Stimulated activated naive CD8-positive, alpha-beta T cell treated with anti-CD3 and anti-CD28 coated beads, Interleukin-15, Interleukin-2, amounts not matched to agents 100 U/mL and 50 U/mL, for 24 hours (primary cell): ENCODE results near the gene BBLN.
"Not testable (repeated sequence)": the region's sequence is repeated elsewhere in the genome, so short reads cannot be mapped to it uniquely, and the experiment has no call there.

Source experiments
- ATAC-seq: fragments of 150-1000 bp; cut with Tn5 transposase; one replicate; pipeline ENCODE4 v1.10.0; 2021
- DNase-seq: peaks from one replicate; pipeline ENCODE4 v3.0.0; 2021

Gene BBLN

DNA sequence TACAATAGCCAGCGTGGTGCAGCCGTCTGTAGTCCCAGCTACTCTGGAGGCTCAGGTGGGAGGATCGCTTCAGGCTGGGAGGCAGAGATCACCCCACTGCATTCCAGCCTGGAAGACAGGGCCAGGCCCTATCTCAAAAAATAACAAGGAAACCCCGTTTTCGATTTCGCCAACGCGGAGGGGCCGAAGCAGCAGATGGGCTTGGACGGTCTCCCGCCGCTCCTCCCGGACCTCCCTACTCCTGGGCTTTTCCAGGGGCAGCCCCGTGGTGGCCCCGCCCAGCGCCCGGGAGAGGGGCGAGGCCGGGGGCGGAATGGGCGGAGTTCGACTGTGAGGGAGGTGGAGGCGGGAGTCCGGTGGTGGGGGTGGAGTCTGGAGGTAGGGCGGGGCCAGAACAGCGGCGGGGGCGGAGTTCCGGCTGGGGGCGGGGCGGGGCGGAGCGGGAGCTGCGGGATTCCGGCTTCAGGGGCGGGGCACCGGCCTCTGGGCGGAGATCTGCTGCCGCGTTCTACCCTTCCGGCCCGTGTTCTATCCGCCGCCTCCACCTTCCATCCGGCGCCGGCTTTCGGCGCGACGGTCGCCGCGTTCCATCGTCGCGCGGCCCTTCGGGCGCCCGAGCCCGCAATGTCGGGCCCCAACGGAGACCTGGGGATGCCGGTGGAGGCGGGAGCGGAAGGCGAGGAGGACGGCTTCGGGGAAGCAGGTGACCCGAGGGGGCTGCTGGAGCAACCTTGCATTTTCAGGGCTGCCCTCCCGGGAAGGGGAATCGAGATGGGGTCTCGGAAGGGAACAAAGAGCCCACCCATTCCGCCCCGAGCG, at the start of gene BBLN:
TSS of gene BBLN (plus strand) at position 482 of the 819 bp plus-strand sequence. CDS start at position 625, 143 bp downstream.
- DNase-seq (peak; percentile 97), ATAC-seq (peak; percentile 86)

GRCh38 chr9:128111726-128112125, 48.3 kb upstream of the BBLN start:
- DNase-seq, ATAC-seq: not testable (repeated sequence)

GRCh38 chr9:128113526-128114325, 46.3 kb upstream of the BBLN start:
- ATAC-seq, result no peak
- no peak for DNase-seq

DNA sequence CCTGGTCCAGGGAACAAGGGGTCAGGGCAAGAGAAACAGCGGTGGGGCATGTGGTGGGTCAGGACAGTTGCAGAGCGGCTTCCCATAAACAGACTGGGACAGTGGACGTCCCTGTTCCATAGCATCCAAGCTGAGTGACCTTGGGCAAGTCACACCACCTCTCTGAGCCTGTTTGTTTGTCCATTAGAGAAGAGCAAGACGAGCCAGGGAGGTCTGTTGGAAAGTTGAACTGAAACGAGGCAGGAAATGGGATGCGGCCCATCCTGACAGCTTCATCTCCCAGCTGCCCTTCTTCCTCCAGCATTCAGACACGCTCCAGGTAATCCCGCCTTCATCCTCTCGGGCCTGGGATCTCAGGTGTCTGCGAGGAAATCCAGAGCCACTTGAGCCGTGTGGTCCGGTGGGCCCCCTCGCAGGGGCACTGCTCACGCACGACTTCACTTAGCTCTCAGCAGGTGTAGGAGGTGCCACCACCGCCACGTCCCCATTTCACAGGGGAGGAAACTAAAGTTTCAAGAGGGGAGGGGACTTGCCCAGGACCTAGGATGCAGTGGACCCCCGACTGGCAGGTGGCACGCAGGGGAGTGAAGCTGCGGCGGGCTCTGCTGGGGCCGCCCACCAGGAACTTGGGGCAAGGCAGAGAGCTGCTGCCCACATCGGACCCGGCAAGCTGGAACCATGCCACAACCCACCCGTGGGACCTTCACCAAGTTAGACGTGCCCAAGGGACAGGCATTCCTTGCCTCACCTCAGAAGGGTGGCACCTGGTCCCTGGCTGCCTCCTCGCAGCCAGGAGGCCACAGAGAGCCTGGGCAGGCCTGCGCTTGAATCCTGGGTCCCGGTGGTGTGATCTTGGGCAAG, 45.5 kb upstream of the BBLN start:
- DNase-seq (no peak), ATAC-seq (no peak)

DNA sequence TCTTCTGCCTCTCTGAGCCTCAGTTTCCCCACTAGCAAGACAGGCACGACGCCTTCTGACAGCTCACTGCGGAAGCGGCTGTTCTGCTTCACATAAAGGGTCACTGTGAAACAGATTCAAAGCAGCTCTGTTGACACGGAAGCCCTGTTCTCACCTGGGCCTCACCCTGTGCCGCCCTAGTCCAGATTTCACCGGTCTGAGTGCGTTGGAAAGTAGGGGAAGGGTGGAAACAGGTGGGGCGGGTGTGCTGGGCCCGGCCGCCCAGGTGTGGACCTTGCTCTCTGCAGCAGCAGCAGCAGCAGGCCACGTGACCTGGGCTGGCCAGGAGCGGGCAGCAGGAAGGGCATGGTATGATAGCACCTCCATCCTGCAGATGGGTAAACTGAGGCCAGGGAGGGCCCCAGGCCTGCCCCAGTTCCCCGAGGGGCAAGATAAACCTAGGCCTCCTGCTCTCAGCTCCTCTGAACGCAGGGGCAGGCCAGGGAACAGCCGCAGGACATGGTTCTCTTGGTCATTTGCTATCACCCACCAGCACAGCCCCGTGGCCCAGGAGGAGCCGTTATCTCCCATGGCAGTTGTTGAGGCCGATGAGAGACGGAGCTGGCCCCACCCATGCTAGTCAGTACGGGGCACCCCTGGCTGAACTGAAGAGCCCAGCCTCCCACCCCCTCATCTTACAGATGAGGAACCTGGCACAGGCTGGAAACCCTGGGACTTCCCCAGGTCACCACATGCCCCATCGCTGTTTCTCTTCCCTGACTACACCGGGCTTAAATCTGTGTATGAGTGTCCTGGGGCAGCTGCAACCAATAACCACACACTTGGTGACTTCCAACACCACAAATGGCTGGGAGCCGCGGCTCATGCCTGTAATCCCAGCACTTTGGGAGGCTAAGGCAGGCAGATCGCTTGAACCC, 44.6 kb upstream of the BBLN start:
- peak; percentile 73 for ATAC-seq
- DNase-seq, result peak; percentile 52

GRCh38 chr9:128116104-128117083, 43.7 kb upstream of the BBLN start:
- DNase-seq, result no peak
- no peak for ATAC-seq

DNA sequence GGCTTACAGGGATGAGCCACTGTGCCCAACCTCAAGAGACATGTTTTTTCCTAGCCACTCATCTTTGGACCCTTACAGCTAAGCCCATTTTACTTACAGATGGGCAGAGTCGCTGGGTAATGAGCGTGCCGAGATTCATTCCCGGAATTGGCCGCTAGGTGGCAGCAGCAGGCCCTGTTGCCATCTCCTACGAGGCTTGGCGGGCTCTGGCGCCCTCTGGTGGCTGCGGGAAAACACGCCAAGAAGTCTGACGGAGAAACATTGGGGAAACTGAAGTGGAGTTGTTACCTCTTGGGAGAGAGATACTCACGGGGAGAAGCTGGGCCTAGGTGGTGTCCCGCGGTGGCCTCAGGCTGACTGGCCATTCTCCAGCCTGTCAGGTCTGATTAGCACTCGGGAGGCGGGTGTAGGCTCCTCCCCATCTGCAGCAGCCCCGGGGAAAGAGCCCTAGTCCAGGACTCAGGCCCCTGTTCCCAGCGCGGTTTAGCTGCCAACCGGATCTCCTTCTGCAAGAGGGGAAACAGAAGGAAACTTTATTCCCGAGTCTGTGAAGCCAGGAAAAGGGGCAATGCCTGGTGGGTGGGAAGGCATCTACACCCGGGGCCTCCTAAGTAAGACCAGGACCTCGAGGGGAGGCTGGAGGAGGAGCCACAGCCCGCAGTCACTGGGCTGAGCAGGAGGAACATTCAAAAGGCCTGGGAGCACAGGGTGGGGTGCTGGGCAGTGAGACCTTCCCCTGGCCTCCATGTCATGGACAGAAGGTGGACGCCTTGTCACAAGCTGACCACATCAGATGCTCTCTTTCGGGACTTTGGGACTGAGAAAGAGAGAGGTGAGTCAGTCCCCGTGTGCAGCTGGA, 42.2 kb upstream of the BBLN start:
- peak; percentile 74 for ATAC-seq

GRCh38 chr9:128118472-128118857, 41.6 kb upstream of the BBLN start:
- ATAC-seq, result no peak
- DNase-seq, result no peak

More for the DNA sequence above, 42.2 kb upstream of the BBLN start:
- DNase-seq, result peak; percentile 99

GRCh38 chr9:128118971-128119665, 40.9 kb upstream of the BBLN start:
- no peak for DNase-seq

GRCh38 chr9:128120061-128120740, 39.9 kb upstream of the BBLN start:
- DNase-seq, result no peak
- ATAC-seq, result no peak

More at GRCh38 chr9:128118971-128119665, 40.9 kb upstream of the BBLN start:
- ATAC-seq, result no peak

- ATAC-seq, result no peak
- no peak for DNase-seq
Measured at GRCh38 chr9:128120741-128121465, 39.2 kb upstream of the BBLN start.

- ATAC-seq (no peak), DNase-seq (no peak)
Measured at GRCh38 chr9:128121466-128121810, 38.6 kb upstream of the BBLN start.

DNA sequence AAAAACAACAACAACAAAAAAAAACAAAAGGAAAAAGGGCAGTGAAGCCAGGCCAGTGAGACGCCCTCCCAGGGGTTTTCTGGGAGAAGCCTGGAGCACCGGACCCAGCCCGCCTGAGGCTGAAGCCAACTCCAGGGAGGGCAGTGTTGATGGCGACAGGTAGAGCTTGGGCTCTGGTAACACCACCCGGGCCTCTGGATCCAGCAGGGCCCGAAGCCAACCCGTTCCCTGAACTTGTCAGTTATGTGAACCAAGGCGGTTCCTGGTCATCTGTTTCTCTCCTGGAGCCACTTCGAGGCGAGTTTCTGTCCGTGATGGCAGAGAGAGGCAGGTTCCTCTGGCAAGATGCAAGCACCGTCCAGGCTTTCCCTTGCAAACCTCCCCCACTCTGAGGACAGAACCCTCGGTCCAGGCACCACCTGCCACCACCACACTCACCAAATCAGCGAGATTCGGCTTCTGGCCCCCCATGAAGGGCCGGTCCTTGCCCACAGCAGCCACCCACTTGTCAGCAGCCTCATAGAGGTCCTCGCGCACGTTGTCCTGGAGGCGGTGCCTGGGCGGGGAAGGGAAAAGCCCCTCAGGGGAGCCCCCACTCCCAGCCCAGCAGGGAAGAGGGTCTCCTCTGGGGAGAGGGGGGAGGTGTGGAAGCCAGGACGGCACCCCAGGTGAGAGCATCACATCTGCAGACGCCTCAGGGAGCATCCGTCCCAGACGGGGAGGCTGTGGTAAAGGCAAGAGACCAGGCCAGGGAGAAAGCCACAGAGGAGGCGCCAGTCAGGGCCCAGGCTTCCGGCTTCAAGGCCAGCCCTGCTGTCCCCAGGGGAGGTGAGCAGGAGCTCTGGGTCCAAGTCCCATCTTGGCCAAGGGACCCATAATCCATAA, 37.9 kb upstream of the BBLN start:
- no peak for ATAC-seq
- DNase-seq, result no peak

DNA sequence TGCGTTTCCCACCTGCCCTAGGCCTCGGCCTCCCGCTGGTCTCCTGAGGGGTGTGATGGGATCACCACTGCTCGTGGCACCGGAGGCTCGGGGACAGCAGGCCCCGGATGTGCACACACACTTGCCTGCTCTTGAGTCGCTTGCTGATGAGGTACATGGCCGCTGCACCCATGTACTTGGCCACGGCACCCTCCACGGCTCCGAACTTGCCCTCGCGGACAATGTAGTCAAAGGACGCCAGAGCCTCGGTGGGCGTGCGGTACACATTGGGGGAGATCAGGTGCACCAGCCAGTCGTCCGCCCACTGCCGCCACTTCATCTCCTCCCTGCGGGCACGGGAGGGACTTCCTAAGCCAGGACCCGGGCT, 37.3 kb upstream of the BBLN start:
- no peak for DNase-seq
- ATAC-seq, result no peak

GRCh38 chr9:128123451-128124080, 36.5 kb upstream of the BBLN start:
- DNase-seq (no peak), ATAC-seq (no peak)

GRCh38 chr9:128124451-128124850, 35.6 kb upstream of the BBLN start:
- DNase-seq, result no peak
- ATAC-seq, result no peak
